ENCODE data around the gene STT3B.
"Not testable (repeated sequence)": the region's sequence is repeated elsewhere in the genome, so short reads cannot be mapped to it uniquely, and the experiment has no call there.

STT3B gene

DNA sequence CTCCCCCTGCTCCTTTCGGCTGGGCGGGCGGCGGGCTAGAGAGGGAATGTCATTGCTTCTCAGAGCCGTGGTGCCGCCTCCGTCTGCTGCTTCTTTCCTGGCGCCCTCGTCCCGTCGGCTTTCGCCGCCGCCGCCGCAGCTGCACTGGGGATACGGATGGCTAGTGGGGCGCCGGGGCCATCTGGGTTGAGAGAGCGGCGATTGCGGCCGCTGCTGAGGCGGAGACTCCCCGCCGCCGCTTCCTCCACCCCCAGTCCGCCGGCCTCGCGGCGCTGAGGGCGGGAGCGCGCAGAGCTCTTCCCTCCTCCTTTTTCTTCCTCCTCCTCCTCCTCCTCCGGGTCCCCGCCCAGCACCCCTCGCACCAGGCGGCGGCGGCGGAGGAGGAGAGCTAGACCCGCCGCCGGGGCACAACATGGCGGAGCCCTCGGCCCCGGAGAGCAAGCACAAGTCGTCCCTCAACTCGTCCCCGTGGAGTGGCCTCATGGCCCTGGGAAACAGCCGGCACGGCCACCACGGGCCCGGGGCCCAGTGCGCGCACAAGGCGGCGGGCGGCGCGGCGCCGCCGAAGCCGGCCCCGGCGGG, at the start of gene STT3B:
Gene STT3B, plus strand, starts transcription at position 339 of the 582 bp plus-strand sequence. Its CDS starts 74 bp downstream, at position 413.
- FAIRE-seq: no peak

DNA sequence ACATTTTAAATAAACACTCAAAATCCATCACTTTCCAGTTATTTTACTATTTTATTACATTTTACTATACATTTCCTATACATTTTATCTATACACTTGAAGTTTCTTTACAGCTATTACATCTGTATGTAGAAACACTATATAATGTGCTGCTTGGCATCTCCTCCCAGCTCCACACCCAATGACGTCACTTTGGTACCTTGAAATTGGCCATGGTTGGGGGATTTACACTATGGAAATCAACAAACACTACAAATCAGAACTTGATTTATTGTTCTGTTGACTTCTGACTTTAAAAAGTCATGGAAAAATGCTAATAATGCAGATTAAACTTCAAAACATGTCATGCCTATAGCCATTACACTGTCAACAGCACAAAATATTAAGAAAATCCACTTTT, 48.9 kb upstream of the STT3B start:
- FAIRE-seq: no peak

- FAIRE-seq: no peak
Measured at GRCh38 chr3:31485196-31485595, 47.5 kb upstream of the STT3B start.

GRCh38 chr3:31486865-31487533, 45.7 kb upstream of the STT3B start:
- no peak for FAIRE-seq

GRCh38 chr3:31488475-31489017, 44.2 kb upstream of the STT3B start:
- FAIRE-seq: no peak

- FAIRE-seq: no peak
Measured at GRCh38 chr3:31490502-31490901, 42.2 kb upstream of the STT3B start.

DNA sequence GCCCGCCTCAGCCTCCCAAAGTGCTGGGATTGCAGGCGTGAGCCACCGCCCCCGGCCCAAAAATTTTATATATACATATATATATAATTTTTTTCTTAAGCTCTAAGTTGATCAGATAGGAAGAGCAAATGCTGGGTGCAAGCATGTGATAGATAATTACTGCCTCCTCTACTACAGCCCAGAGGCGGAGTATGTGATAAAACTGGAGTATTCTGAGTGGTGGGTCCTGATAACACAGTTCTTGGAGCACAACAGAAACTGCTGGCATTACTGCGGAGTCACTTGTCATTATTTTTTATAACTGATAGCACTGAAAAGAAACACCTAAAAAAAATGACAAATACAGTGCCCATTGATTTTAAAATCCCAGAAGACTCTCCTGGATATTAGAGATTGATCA, 41.1 kb upstream of the STT3B start:
- no peak for FAIRE-seq

GRCh38 chr3:31493149-31493548, 39.6 kb upstream of the STT3B start:
- FAIRE-seq: no peak

GRCh38 chr3:31495971-31496665, 36.6 kb upstream of the STT3B start:
- FAIRE-seq: no peak

- FAIRE-seq: no peak
Measured at GRCh38 chr3:31498791-31499190, 33.9 kb upstream of the STT3B start.

- no peak for FAIRE-seq
Measured at GRCh38 chr3:31499281-31499680, 33.4 kb upstream of the STT3B start.

GRCh38 chr3:31502803-31503221, 29.9 kb upstream of the STT3B start:
- no peak for FAIRE-seq

DNA sequence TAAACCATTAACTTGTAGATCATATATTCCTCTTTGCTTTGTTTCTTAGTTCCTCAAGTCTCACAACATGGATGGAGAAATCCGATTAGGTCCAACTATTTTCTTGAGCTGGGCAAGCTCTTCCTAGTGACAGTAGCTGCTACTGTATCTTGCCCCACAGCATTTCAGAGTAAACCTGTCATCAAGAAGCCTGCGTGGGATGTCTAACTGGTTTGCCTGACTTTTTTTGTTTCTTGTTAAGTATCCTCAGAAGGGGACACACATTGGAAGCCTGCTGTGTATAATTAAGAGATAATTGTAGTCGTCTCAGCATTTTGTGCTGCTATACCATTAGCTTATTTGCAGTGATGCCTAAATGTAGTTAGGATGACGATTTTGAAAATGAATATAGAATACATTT, 29.3 kb upstream of the STT3B start:
- no peak for FAIRE-seq

DNA sequence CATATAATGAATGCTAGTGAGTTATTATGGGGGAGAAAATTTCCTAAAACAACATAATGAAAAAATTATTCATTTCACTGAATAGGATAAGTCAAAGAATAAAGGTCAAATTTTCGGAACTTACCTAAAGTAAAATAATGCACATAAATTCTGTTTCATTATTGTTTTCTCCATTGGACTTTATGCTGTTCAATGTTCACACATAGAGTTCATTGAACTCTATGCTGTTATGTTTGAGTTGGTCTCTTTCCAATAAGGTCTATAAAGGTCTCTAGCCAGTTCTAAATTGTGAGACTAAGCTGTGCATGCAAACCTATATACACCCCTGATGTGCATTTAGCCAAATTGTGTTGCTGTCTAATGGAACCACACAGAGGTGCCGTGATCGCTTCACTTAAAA, 28.5 kb upstream of the STT3B start:
- FAIRE-seq: peak; percentile 57

DNA sequence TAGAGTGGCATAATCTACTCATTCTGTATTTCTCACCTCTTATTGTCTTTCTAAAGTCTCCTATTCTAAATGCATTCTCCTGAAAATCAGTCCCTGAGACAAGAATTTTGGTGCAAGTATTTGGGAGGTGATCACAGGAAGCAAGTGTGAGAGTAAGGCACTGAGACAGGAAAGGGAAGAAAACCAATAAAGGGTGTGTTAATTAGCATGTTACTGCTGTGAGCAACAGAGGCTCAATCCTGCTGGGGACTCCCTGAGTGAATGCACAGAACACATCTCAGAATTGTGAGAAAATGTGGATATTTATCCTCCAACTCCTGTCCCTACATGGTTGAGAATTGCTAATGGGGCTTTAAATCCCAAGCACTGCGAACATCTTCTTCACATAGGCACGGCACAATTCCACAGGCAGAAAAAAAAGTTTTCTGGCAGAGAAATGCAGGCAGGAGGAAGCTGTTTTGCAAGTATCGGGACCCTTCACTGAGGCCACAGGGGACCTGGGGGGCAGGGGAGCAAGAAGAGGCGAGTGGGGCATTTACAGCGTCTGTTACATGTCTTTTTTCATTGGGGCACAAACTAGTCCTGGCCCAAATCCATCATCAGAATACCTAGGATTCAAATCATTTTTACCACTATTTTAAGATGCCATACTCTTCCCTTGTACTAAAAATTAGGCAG, 27.2 kb upstream of the STT3B start:
- no peak for FAIRE-seq

- not testable (repeated sequence) for FAIRE-seq
Measured at GRCh38 chr3:31506515-31506914, 26.2 kb upstream of the STT3B start.

DNA sequence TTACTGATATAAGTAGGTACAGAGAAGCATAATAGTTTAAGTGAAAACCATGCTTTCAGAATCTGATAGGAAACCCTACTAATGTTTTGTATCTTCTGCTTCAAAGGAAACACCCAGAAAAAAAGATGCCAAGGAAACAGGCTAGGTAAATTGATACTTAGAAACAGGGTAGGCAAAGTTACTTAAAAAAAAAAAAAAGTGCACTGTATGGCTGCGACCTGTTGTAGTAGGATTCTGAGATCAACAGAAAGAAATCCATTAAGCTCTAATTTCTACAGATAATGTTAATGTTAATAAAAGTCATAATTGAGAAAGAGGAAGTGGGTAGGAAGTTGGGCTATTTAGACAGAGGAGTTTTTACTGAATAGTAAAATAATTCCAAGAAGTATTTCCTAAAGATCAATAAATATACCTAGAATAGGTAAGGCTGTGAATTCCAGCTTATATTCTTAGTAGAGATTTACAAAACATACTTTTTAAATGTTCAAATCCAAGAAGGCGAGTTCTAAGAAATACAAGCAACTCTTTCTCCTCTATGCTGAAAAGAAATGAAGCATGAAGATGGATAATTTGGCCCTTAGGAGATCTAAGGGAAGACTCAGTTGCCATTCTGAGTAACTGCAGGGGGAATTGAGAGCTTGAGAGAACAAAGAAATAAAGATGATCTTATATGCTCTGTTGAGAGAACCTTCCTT, 24.1 kb upstream of the STT3B start:
- no peak for FAIRE-seq

- no peak for FAIRE-seq
Measured at GRCh38 chr3:31509147-31509728, 23.5 kb upstream of the STT3B start.

- no peak for FAIRE-seq
Measured at GRCh38 chr3:31514570-31514969, 18.2 kb upstream of the STT3B start.

DNA sequence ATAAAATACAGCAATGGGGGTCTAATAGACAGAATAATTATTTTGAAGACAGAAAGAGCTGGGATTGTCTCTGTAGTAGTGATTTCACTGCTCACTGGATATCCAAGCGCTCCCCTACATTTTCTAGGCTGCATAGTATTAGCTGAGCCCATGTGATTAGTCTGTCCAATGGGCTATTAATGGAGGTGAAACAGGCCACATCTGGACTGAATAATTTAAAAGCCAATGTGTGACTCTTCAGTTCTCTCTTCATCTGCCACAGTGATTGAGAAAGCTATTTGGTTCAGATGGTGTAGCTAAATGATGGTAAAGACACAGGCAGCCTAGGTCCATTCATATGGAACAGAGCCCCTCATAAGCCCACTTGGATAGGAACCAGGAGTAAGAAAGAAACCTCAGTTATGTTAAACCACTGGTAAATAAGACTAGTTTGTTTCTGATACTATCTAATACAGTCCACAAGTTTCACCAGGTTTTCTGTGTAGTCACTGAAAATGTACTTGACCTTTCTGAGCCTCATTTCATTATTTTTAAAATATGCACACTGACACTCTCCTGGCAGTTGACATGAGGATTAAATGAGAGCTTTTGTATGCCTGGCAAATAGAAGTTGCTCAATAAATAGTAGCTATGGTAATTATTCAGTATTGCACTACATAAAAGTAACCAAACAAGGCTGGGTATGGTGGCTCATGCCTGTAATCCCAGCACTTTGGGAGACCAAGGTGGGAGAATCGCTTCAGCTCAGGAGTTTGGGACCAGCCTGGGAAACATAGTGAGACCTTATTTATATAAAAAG, 17.0 kb upstream of the STT3B start:
- no peak for FAIRE-seq

- FAIRE-seq: no peak
Measured at GRCh38 chr3:31516757-31517156, 16.0 kb upstream of the STT3B start.
